ENCODE measurements around the gene ZNF280A. TPM values are rescaled to one million over a fixed set of nuclear protein-coding genes. Genes with fewer than 3 reads are reported as not detected.

ZNF280A gene
- not detected for total RNA-seq
- long read RNA-seq, donor 1, result 0 reads
- long read RNA-seq, donor 2, result 0 reads

GRCh38 chr22:22520020-22520656 is at the start of gene ZNF280A:
ZNF280A (minus strand) TSS chr22:22520270; CDS start chr22:22515630, 4,640 bp downstream.
- no peak for DNase-seq (ENCODE audit: low spot score)
- intact Hi-C loops (cut with DNase I), result no loop called here

- intact Hi-C loops (cut with DNase I), result no loop called here
- DNase-seq (ENCODE audit: low spot score), result no peak
Measured at GRCh38 chr22:22569218-22569617, 49.1 kb upstream of the ZNF280A start.

- no peak for DNase-seq (ENCODE audit: low spot score)
- intact Hi-C loops (cut with DNase I), result no loop called here
Measured at GRCh38 chr22:22565981-22566380, 45.9 kb upstream of the ZNF280A start.

- no peak for DNase-seq (ENCODE audit: low spot score)
- intact Hi-C loops (cut with DNase I), result no loop called here
Measured at GRCh38 chr22:22558972-22559603, 39.0 kb upstream of the ZNF280A start, which contains the start of gene PRAME. PRAME (minus strand) TSS chr22:22559265; CDS start chr22:22556832, 2,433 bp downstream.

GRCh38 chr22:22558071-22558971 is 38.3 kb upstream of the ZNF280A start:
- intact Hi-C loops (cut with DNase I), result no loop called here

GRCh38 chr22:22556995-22557925 is 37.2 kb upstream of the ZNF280A start:
- no peak for DNase-seq (ENCODE audit: low spot score)
- intact Hi-C loops (cut with DNase I), result no loop called here

More at GRCh38 chr22:22558071-22558971, 38.3 kb upstream of the ZNF280A start:
- DNase-seq (ENCODE audit: low spot score), result no peak

- intact Hi-C loops (cut with DNase I), result no loop called here
- no peak for DNase-seq (ENCODE audit: low spot score)
Measured at GRCh38 chr22:22556578-22556977, 36.5 kb upstream of the ZNF280A start.

GRCh38 chr22:22555596-22555995 is 35.5 kb upstream of the ZNF280A start:
- intact Hi-C loops (cut with DNase I), result no loop called here
- no peak for DNase-seq (ENCODE audit: low spot score)

GRCh38 chr22:22554587-22555284 is 34.7 kb upstream of the ZNF280A start:
- intact Hi-C loops (cut with DNase I), result no loop called here
- DNase-seq (ENCODE audit: low spot score), result no peak

GRCh38 chr22:22553735-22554586 is 33.9 kb upstream of the ZNF280A start:
- no peak for DNase-seq (ENCODE audit: low spot score)
- intact Hi-C loops (cut with DNase I), result no loop called here

GRCh38 chr22:22553141-22553540 is 33.1 kb upstream of the ZNF280A start:
- DNase-seq (ENCODE audit: low spot score), result no peak
- intact Hi-C loops (cut with DNase I), result no loop called here

- no peak for DNase-seq (ENCODE audit: low spot score)
- intact Hi-C loops (cut with DNase I), result no loop called here
Measured at GRCh38 chr22:22552630-22553029, 32.6 kb upstream of the ZNF280A start.

- intact Hi-C loops (cut with DNase I), result no loop called here
- DNase-seq (ENCODE audit: low spot score), result no peak
Measured at GRCh38 chr22:22550789-22551434, 30.8 kb upstream of the ZNF280A start.

- intact Hi-C loops (cut with DNase I), result no loop called here
- no peak for DNase-seq (ENCODE audit: low spot score)
Measured at GRCh38 chr22:22548910-22549309, 28.8 kb upstream of the ZNF280A start.

GRCh38 chr22:22548317-22548716 is 28.2 kb upstream of the ZNF280A start:
- no peak for DNase-seq (ENCODE audit: low spot score)
- intact Hi-C loops (cut with DNase I), result no loop called here

- intact Hi-C loops (cut with DNase I), result no loop called here
- DNase-seq (ENCODE audit: low spot score), result no peak
Measured at GRCh38 chr22:22547692-22548300, 27.7 kb upstream of the ZNF280A start.

- intact Hi-C loops (cut with DNase I), result no loop called here
- no peak for DNase-seq (ENCODE audit: low spot score)
Measured at GRCh38 chr22:22547226-22547625, 27.2 kb upstream of the ZNF280A start.

Data from posterior vena cava (tissue), 2 donors.